ENCODE measurements around the gene PROZ. TPM values are rescaled to one million over a fixed set of nuclear protein-coding genes. Genes with fewer than 3 reads are reported as not detected.
A peak's percentile ranks its signal among the peaks of the same experiment; 100 is the strongest.

PROZ gene
- total and polyA plus RNA-seq, 2 of the 13 experiments (the other 11 are each of a cell fraction or from before 2014, with no cell fraction given): 5.6 to 22.5 TPM

DNA sequence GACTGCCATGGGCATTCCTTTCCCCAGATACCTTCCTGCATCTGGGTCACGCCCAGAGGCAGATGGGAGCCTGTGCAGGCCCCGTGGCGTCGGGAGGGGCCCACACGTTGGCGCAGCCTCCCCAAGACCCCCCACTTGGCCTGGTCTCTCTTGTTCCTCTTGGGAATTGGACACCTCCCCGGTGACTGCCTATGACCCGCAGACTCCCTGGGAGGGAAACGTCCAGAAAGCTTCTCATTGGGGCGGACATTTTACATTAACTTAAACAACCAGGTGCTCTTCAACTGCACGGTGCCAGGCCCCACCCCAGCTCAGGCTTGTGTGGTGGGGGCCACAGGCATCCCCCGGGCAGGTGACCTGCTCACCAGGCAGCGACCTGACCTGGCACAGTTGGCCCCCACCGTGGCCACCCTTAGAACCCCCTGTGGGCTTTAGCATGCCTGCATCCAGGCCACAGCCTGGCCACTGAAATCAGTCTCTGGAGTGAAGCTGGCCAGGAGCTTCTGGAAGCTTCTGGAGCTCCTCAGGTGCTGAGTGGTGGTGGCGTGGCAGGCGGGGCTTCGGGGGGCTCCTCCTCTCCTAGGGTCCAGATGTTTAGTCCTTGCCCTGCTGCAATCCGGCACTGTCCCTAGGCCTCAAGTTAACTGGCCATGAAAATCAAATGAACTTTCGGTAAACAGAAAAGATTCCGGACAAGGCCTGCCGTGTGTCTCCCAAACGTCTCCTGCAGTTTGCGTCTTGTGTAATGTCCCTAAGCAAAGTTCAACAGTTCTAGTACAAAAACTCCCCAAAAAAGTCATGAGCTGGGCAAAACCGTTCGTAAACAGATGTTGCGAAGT lies 8.5 kb upstream of the PROZ start (continued):
- TF ChIP-seq, protein P1, sequence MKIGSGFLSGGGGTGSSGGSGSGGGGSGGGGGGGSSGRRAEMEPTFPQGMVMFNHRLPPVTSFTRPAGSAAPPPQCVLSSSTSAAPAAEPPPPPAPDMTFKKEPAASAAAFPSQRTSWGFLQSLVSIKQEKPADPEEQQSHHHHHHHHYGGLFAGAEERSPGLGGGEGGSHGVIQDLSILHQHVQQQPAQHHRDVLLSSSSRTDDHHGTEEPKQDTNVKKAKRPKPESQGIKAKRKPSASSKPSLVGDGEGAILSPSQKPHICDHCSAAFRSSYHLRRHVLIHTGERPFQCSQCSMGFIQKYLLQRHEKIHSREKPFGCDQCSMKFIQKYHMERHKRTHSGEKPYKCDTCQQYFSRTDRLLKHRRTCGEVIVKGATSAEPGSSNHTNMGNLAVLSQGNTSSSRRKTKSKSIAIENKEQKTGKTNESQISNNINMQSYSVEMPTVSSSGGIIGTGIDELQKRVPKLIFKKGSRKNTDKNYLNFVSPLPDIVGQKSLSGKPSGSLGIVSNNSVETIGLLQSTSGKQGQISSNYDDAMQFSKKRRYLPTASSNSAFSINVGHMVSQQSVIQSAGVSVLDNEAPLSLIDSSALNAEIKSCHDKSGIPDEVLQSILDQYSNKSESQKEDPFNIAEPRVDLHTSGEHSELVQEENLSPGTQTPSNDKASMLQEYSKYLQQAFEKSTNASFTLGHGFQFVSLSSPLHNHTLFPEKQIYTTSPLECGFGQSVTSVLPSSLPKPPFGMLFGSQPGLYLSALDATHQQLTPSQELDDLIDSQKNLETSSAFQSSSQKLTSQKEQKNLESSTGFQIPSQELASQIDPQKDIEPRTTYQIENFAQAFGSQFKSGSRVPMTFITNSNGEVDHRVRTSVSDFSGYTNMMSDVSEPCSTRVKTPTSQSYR (CRISPR knock-in tag; IDR thresholded peaks at IDR 0.05; ENCODE audit: borderline replicate concordance): 0 out of 2 replicates have a peak, but pooled peaks have one; percentile 15
- TF ChIP-seq CEBPB (IDR thresholded peaks at IDR 0.05; ENCODE audit: borderline replicate concordance, low read depth, low read length): peak; percentile 57; the same call in 1 of the 2 replicates
- TF ChIP-seq NCOA2 (CRISPR knock-in tag; IDR thresholded peaks at IDR 0.05): peak; percentile 77
- TF ChIP-seq ZSCAN12 (CRISPR knock-in tag; IDR thresholded peaks at IDR 0.05): 0 out of 2 replicates have a peak, but pooled peaks have one; percentile 11
- peak; percentile 66; the same call in 1 of the 2 replicates for TF ChIP-seq ZSCAN29 (CRISPR knock-in tag; conservative IDR thresholded peaks at IDR 0.05)
- TF ChIP-seq, protein P2, sequence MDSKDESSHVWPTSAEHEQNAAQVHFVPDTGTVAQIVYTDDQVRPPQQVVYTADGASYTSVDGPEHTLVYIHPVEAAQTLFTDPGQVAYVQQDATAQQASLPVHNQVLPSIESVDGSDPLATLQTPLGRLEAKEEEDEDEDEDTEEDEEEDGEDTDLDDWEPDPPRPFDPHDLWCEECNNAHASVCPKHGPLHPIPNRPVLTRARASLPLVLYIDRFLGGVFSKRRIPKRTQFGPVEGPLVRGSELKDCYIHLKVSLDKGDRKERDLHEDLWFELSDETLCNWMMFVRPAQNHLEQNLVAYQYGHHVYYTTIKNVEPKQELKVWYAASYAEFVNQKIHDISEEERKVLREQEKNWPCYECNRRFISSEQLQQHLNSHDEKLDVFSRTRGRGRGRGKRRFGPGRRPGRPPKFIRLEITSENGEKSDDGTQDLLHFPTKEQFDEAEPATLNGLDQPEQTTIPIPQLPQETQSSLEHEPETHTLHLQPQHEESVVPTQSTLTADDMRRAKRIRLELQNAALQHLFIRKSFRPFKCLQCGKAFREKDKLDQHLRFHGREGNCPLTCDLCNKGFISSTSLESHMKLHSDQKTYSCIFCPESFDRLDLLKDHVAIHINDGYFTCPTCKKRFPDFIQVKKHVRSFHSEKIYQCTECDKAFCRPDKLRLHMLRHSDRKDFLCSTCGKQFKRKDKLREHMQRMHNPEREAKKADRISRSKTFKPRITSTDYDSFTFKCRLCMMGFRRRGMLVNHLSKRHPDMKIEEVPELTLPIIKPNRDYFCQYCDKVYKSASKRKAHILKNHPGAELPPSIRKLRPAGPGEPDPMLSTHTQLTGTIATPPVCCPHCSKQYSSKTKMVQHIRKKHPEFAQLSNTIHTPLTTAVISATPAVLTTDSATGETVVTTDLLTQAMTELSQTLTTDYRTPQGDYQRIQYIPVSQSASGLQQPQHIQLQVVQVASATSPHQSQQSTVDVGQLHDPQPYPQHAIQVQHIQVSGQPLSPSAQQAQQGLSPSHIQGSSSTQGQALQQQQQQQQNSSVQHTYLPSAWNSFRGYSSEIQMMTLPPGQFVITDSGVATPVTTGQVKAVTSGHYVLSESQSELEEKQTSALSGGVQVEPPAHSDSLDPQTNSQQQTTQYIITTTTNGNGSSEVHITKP (CRISPR knock-in tag; IDR thresholded peaks at IDR 0.05; ENCODE audit: low read depth): peak; percentile 57; the same call in 1 of the 2 replicates
- peak; percentile 85 for TF ChIP-seq ZFX (CRISPR knock-in tag; IDR thresholded peaks at IDR 0.05; ENCODE audit: low read depth)
- TF ChIP-seq, protein P3, sequence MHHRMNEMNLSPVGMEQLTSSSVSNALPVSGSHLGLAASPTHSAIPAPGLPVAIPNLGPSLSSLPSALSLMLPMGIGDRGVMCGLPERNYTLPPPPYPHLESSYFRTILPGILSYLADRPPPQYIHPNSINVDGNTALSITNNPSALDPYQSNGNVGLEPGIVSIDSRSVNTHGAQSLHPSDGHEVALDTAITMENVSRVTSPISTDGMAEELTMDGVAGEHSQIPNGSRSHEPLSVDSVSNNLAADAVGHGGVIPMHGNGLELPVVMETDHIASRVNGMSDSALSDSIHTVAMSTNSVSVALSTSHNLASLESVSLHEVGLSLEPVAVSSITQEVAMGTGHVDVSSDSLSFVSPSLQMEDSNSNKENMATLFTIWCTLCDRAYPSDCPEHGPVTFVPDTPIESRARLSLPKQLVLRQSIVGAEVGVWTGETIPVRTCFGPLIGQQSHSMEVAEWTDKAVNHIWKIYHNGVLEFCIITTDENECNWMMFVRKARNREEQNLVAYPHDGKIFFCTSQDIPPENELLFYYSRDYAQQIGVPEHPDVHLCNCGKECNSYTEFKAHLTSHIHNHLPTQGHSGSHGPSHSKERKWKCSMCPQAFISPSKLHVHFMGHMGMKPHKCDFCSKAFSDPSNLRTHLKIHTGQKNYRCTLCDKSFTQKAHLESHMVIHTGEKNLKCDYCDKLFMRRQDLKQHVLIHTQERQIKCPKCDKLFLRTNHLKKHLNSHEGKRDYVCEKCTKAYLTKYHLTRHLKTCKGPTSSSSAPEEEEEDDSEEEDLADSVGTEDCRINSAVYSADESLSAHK (CRISPR knock-in tag; IDR thresholded peaks at IDR 0.05; ENCODE audit: borderline replicate concordance): no peak
- TF ChIP-seq, protein P4, sequence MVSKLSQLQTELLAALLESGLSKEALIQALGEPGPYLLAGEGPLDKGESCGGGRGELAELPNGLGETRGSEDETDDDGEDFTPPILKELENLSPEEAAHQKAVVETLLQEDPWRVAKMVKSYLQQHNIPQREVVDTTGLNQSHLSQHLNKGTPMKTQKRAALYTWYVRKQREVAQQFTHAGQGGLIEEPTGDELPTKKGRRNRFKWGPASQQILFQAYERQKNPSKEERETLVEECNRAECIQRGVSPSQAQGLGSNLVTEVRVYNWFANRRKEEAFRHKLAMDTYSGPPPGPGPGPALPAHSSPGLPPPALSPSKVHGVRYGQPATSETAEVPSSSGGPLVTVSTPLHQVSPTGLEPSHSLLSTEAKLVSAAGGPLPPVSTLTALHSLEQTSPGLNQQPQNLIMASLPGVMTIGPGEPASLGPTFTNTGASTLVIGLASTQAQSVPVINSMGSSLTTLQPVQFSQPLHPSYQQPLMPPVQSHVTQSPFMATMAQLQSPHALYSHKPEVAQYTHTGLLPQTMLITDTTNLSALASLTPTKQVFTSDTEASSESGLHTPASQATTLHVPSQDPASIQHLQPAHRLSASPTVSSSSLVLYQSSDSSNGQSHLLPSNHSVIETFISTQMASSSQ (IDR thresholded peaks at IDR 0.05; ENCODE audit: low read depth): no peak
- TF ChIP-seq, protein P4 (CRISPR knock-in tag; IDR thresholded peaks at IDR 0.05; ENCODE audit: borderline replicate concordance): peak; percentile 61; the same call in 1 of the 2 replicates
- no peak for TF ChIP-seq TARDBP (CRISPR knock-in tag; IDR thresholded peaks at IDR 0.05)
- peak; percentile 59 for TF ChIP-seq TBL1XR1 (IDR thresholded peaks at IDR 0.05; ENCODE audit: borderline replicate concordance, low read length, partially characterized antibody)
- TF ChIP-seq ATM (IDR thresholded peaks at IDR 0.05; ENCODE audit: borderline replicate concordance): no peak
- TF ChIP-seq ZNF224 (CRISPR knock-in tag; IDR thresholded peaks at IDR 0.05): 0 out of 2 replicates have a peak, but pooled peaks have one; percentile 28

Measured in HepG2 (cell line).